Measurements from ENCODE around the gene XPO4. TPM values are rescaled to one million over a fixed set of nuclear protein-coding genes. Genes with fewer than 3 reads are reported as not detected.
"Not testable (repeated sequence)": the region's sequence is repeated elsewhere in the genome, so short reads cannot be mapped to it uniquely, and the experiment has no call there.

The XPO4 gene
- total RNA-seq, 1 experiment from 2014 or later, result 39.9 TPM

- H3K27me3 ChIP-seq (ENCODE audit: low read length), result no peaks in the 10 kb centered on the region
- intact Hi-C loops (cut with micrococcal nuclease), result no loop called here
- ChIA-PET CTCF (no interaction called here), POLR2A (ENCODE audit: unreplicated experiment) (no interaction called here)
- H3K27ac ChIP-seq (ENCODE audit: low read length), result no peak overlapping the region
- H3K9ac ChIP-seq (ENCODE audit: low read length), result no peak overlapping the region
- H3F3A ChIP-seq (ENCODE audit: low read length, unreplicated experiment), result no peaks in the 10 kb centered on the region
- peaks cover 13% of the 10 kb centered on the region; the same call in 1 of the 2 replicates for H3K36me3 ChIP-seq (ENCODE audit: low read depth, low read length)
- no peak for ATAC-seq
- peaks cover 36% of the 10 kb centered on the region for H4K20me1 ChIP-seq (ENCODE audit: low read length)
- no peak for DNase-seq
- H2AFZ ChIP-seq (ENCODE audit: low read length), result no peak overlapping the region
- no peaks in the 10 kb centered on the region for H3K9me2 ChIP-seq (replicated peaks; ENCODE audit: low read length)
- no peaks in the 10 kb centered on the region for H3K9me3 ChIP-seq (ENCODE audit: low read length)
- no peak overlapping the region for H3K4me2 ChIP-seq (ENCODE audit: low read length)
- peaks cover 100% of the 10 kb centered on the region for H3K79me2 ChIP-seq (ENCODE audit: low read length)
- H3K4me3 ChIP-seq (ENCODE audit: low read length), result no peak overlapping the region
- no peaks in the 10 kb centered on the region for H3K4me1 ChIP-seq (ENCODE audit: insufficient read depth, low read length)
- TF ChIP-seq EZH2 (IDR thresholded peaks at IDR 0.05; ENCODE audit: low read length, unreplicated experiment) (no peak), CTCF (conservative IDR thresholded peaks at IDR 0.05; ENCODE audit: low read depth, low read length) (no peak), EZH2phosphoT487 (IDR thresholded peaks at IDR 0.05; ENCODE audit: borderline replicate concordance, low read length) (no peak)
- BruUV-seq (replicated peaks), result no TSS peak
These were observed 10.8 kb downstream of the XPO4 start for GRCh38 chr13:20891768-20892167.

DNA sequence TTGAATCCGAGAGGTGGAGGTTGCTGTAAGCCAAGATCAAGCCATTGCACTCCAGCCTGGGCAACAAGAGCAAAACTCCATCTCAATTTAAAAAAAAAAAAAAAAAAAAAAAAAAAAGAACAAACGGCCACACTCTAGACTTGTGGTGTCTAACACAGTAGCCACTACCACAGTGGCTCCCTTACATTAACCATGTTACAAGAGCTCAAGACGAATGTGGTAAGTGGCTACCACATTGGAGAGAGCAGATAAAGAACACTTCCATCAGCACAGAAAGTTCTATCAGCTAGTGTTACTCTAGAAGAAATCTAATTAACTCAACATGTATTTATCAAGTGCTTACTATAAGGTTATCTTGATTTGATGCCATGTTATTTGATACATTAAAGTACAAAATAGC, 11.5 kb downstream of the XPO4 start:
- Histone ChIP-seq H3K9me3 (ENCODE audit: low read length) (no peaks in the 10 kb centered on the region), H3K4me1 (ENCODE audit: insufficient read depth, low read length) (no peaks in the 10 kb centered on the region), H3K9me2 (replicated peaks; ENCODE audit: low read length) (no peaks in the 10 kb centered on the region), H3K9ac (ENCODE audit: low read length) (no peak overlapping the region), H3K4me2 (ENCODE audit: low read length) (no peak overlapping the region), H3K79me2 (ENCODE audit: low read length) (peaks cover 100% of the 10 kb centered on the region), H3K36me3 (ENCODE audit: low read depth, low read length) (peaks cover 13% of the 10 kb centered on the region; the same call in 1 of the 2 replicates), H3K27ac (ENCODE audit: low read length) (no peak overlapping the region), H3K4me3 (ENCODE audit: low read length) (no peak overlapping the region), H3K27me3 (ENCODE audit: low read length) (no peaks in the 10 kb centered on the region), H4K20me1 (ENCODE audit: low read length) (peaks cover 31% of the 10 kb centered on the region), H3F3A (ENCODE audit: low read length, unreplicated experiment) (no peaks in the 10 kb centered on the region), H2AFZ (ENCODE audit: low read length) (no peak overlapping the region)
- CTCF ChIA-PET, result no interaction called here
- BruUV-seq (replicated peaks), result no TSS peak
- intact Hi-C loops (cut with micrococcal nuclease), result no loop called here
- no peak for ATAC-seq
- no peak for DNase-seq
- no peak for TF ChIP-seq CTCF (conservative IDR thresholded peaks at IDR 0.05; ENCODE audit: low read depth, low read length)
- TF ChIP-seq EZH2 (IDR thresholded peaks at IDR 0.05; ENCODE audit: low read length, unreplicated experiment), result no peak
- TF ChIP-seq EZH2phosphoT487 (IDR thresholded peaks at IDR 0.05; ENCODE audit: borderline replicate concordance, low read length), result no peak
- POLR2A ChIA-PET (ENCODE audit: unreplicated experiment), result no interaction called here

DNA sequence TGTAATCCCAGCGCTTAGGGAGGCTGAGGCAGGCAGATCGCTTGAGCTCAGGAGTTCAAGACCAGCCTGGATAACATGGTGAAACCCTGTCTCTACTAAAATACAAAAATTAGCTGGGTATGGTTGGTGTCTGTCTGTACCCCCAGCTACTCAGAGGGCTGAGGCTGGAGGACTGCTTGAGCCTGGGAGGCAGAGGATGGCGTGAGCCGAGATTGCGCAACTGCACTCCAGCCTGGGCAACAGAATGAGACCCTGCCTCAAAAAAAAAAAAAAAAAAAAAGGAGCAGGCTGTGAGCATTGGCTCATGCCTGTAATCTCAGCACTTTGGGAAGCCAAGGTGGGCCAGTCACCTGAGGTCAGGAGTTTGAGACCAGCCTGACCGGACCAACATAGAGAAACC, 12.0 kb downstream of the XPO4 start:
- not testable (repeated sequence) for BruUV-seq (replicated peaks); H3K4me1 ChIP-seq (ENCODE audit: insufficient read depth, low read length)

More for the DNA sequence above, 12.0 kb downstream of the XPO4 start:
- H3K9me2 ChIP-seq (replicated peaks; ENCODE audit: low read length); H2AFZ ChIP-seq (ENCODE audit: low read length); H3K9me3 ChIP-seq (ENCODE audit: low read length); intact Hi-C loops (cut with micrococcal nuclease); H3K4me3 ChIP-seq (ENCODE audit: low read length); DNase-seq; ATAC-seq; H3F3A ChIP-seq (ENCODE audit: low read length, unreplicated experiment); CTCF ChIA-PET; H3K9ac ChIP-seq (ENCODE audit: low read length); POLR2A ChIA-PET (ENCODE audit: unreplicated experiment); H3K27me3 ChIP-seq (ENCODE audit: low read length); H3K4me2 ChIP-seq (ENCODE audit: low read length); H3K27ac ChIP-seq (ENCODE audit: low read length): not testable (repeated sequence)
- Histone ChIP-seq H3K36me3 (ENCODE audit: low read depth, low read length) (peaks cover 13% of the 10 kb centered on the region; the same call in 1 of the 2 replicates), H4K20me1 (ENCODE audit: low read length) (peaks cover 29% of the 10 kb centered on the region), H3K79me2 (ENCODE audit: low read length) (peaks cover 100% of the 10 kb centered on the region)

Data from PC-3 (cell line).